ENCODE measurements around the gene IRX3.
"Not testable (repeated sequence)": the region's sequence is repeated elsewhere in the genome, so short reads cannot be mapped to it uniquely, and the experiment has no call there.

The IRX3 gene

GRCh38 chr16:54265575-54266107 is 20.9 kb downstream of the IRX3 start:
- Histone ChIP-seq H3K79me1 (replicated peaks; ENCODE audit: low read length, poor library complexity, severe bottlenecking) (no peaks in the 10 kb centered on the region), H3K4me2 (ENCODE audit: low read length, poor library complexity, severe bottlenecking) (no peak overlapping the region), H3K9me3 (ENCODE audit: control insufficient read depth, low read length) (peaks cover under 1% of the 10 kb centered on the region), H4K8ac (ENCODE audit: low read length) (no peak overlapping the region), H2AFZ (ENCODE audit: low read depth, low read length) (no peak overlapping the region), H3K36me3 (ENCODE audit: control insufficient read depth in 1 of 2, insufficient read depth in 2 of 2, low read depth in 1 of 2, low read length in 2 of 2) (no peaks in the 10 kb centered on the region), H3K18ac (ENCODE audit: low read depth in 1 of 2, low read length in 2 of 2) (no peak overlapping the region), H3K4me3 (ENCODE audit: insufficient read depth in 1 of 2, low read depth in 1 of 2, low read length in 2 of 2) (no peak overlapping the region), H2BK5ac (ENCODE audit: low read depth, low read length, poor library complexity, severe bottlenecking) (no peak overlapping the region), H2AK5ac (ENCODE audit: low read length, severe bottlenecking) (no peak overlapping the region), H3K9ac (ENCODE audit: low read length) (no peak overlapping the region), H3K23ac (ENCODE audit: low read length in 2 of 2) (no peak overlapping the region), H2BK12ac (ENCODE audit: low read length in 2 of 2) (no peak overlapping the region), H3K27ac (ENCODE audit: low read length, poor library complexity, severe bottlenecking) (no peak overlapping the region), H3K4ac (ENCODE audit: low read depth in 1 of 2, low read length in 2 of 2) (no peak overlapping the region), H2BK15ac (ENCODE audit: low read depth, poor library complexity, severe bottlenecking) (no peak overlapping the region), H3K14ac (ENCODE audit: low read length in 2 of 2) (no peak overlapping the region), H3K27me3 (ENCODE audit: control insufficient read depth in 1 of 2, insufficient read depth in 1 of 2, low read length in 2 of 2) (no peaks in the 10 kb centered on the region), H2BK120ac (ENCODE audit: low read depth, low read length) (no peak overlapping the region), H3K4me1 (ENCODE audit: control insufficient read depth, insufficient read depth, low read depth, low read length) (no peaks in the 10 kb centered on the region), H4K91ac (ENCODE audit: low read length) (no peak overlapping the region)
- DNase-seq: no peak
- WGBS: 92% methylated on average over 7 of the region's 7 CpGs

- peaks cover 17 to 40% of the 10 kb centered on the region in 2 experiments for H3K27me3 ChIP-seq (ENCODE audit: control insufficient read depth in 1 of 2, insufficient read depth in 1 of 2, low read length in 2 of 2)
- H3K18ac ChIP-seq (ENCODE audit: low read depth in 1 of 2, low read length in 2 of 2): no peak overlapping the region
- no peak overlapping the region for H3K4me2 ChIP-seq (ENCODE audit: low read length, poor library complexity, severe bottlenecking)
- H2BK120ac ChIP-seq (ENCODE audit: low read depth, low read length): no peak overlapping the region
- no peak overlapping the region for H4K8ac ChIP-seq (ENCODE audit: low read length)
- H3K36me3 ChIP-seq (ENCODE audit: control insufficient read depth in 1 of 2, insufficient read depth in 2 of 2, low read depth in 1 of 2, low read length in 2 of 2): no peaks in the 10 kb centered on the region
- 91% methylated on average over 6 of the region's 7 CpGs for WGBS
- H2AFZ ChIP-seq (ENCODE audit: low read depth, low read length): no peak overlapping the region
- no peak overlapping the region for H4K91ac ChIP-seq (ENCODE audit: low read length)
- H3K27ac ChIP-seq (ENCODE audit: low read length, poor library complexity, severe bottlenecking): no peak overlapping the region
- no peaks in the 10 kb centered on the region for H3K79me1 ChIP-seq (replicated peaks; ENCODE audit: low read length, poor library complexity, severe bottlenecking)
- H3K14ac ChIP-seq (ENCODE audit: low read length in 2 of 2): no peak overlapping the region
- H2BK12ac ChIP-seq (ENCODE audit: low read length in 2 of 2): no peak overlapping the region
- no peak overlapping the region for H2AK5ac ChIP-seq (ENCODE audit: low read length, severe bottlenecking)
- no peak overlapping the region for H3K4ac ChIP-seq (ENCODE audit: low read depth in 1 of 2, low read length in 2 of 2)
- no peaks in the 10 kb centered on the region for H3K4me1 ChIP-seq (ENCODE audit: control insufficient read depth, insufficient read depth, low read depth, low read length)
- no peak overlapping the region for H3K4me3 ChIP-seq (ENCODE audit: insufficient read depth in 1 of 2, low read depth in 1 of 2, low read length in 2 of 2)
- DNase-seq: no peak
- H2BK5ac ChIP-seq (ENCODE audit: low read depth, low read length, poor library complexity, severe bottlenecking): no peak overlapping the region
- H3K23ac ChIP-seq (ENCODE audit: low read length in 2 of 2): no peak overlapping the region
- H2BK15ac ChIP-seq (ENCODE audit: low read depth, poor library complexity, severe bottlenecking): no peak overlapping the region
- H3K9ac ChIP-seq (ENCODE audit: low read length): no peak overlapping the region
- no peaks in the 10 kb centered on the region for H3K9me3 ChIP-seq (ENCODE audit: control insufficient read depth, low read length)
Observed at GRCh38 chr16:54253118-54253517, 33.5 kb downstream of the IRX3 start.

GRCh38 chr16:54248863-54249710 is 37.5 kb downstream of the IRX3 start:
- Histone ChIP-seq H3K9me3 (ENCODE audit: control insufficient read depth, low read length) (peaks cover 3% of the 10 kb centered on the region), H3K4ac (ENCODE audit: low read depth in 1 of 2, low read length in 2 of 2) (no peak overlapping the region), H3K79me1 (replicated peaks; ENCODE audit: low read length, poor library complexity, severe bottlenecking) (no peaks in the 10 kb centered on the region), H3K27ac (ENCODE audit: low read length, poor library complexity, severe bottlenecking) (no peak overlapping the region), H3K27me3 (ENCODE audit: control insufficient read depth in 1 of 2, insufficient read depth in 1 of 2, low read length in 2 of 2) (peaks cover 27 to 55% of the 10 kb centered on the region in 2 experiments), H3K36me3 (ENCODE audit: control insufficient read depth in 1 of 2, insufficient read depth in 2 of 2, low read depth in 1 of 2, low read length in 2 of 2) (no peaks in the 10 kb centered on the region), H3K4me2 (ENCODE audit: low read length, poor library complexity, severe bottlenecking) (no peak overlapping the region), H2BK12ac (ENCODE audit: low read length in 2 of 2) (no peak overlapping the region), H2BK5ac (ENCODE audit: low read depth, low read length, poor library complexity, severe bottlenecking) (no peak overlapping the region), H3K18ac (ENCODE audit: low read depth in 1 of 2, low read length in 2 of 2) (no peak overlapping the region), H2BK15ac (ENCODE audit: low read depth, poor library complexity, severe bottlenecking) (no peak overlapping the region), H3K4me1 (ENCODE audit: control insufficient read depth, insufficient read depth, low read depth, low read length) (no peaks in the 10 kb centered on the region), H4K91ac (ENCODE audit: low read length) (no peak overlapping the region), H2AFZ (ENCODE audit: low read depth, low read length) (no peak overlapping the region), H4K8ac (ENCODE audit: low read length) (no peak overlapping the region), H2BK120ac (ENCODE audit: low read depth, low read length) (no peak overlapping the region), H2AK5ac (ENCODE audit: low read length, severe bottlenecking) (no peak overlapping the region), H3K14ac (ENCODE audit: low read length in 2 of 2) (no peak overlapping the region), H3K4me3 (ENCODE audit: insufficient read depth in 1 of 2, low read depth in 1 of 2, low read length in 2 of 2) (no peak overlapping the region), H3K23ac (ENCODE audit: low read length in 2 of 2) (peak overlapping the region in 1 of 2 experiments; percentile 63), H3K9ac (ENCODE audit: low read length) (no peak overlapping the region)
- 71% methylated on average over 7 of the region's 7 CpGs for WGBS
- DNase-seq: no peak

GRCh38 chr16:54247705-54248104 is 38.9 kb downstream of the IRX3 start:
- DNase-seq; H3K36me3 ChIP-seq (ENCODE audit: control insufficient read depth in 1 of 2, insufficient read depth in 2 of 2, low read depth in 1 of 2, low read length in 2 of 2); H3K14ac ChIP-seq (ENCODE audit: low read length in 2 of 2); H3K9me3 ChIP-seq (ENCODE audit: control insufficient read depth, low read length); H3K4ac ChIP-seq (ENCODE audit: low read depth in 1 of 2, low read length in 2 of 2); H4K91ac ChIP-seq (ENCODE audit: low read length); H4K8ac ChIP-seq (ENCODE audit: low read length); H2AK5ac ChIP-seq (ENCODE audit: low read length, severe bottlenecking); H2AFZ ChIP-seq (ENCODE audit: low read depth, low read length); H2BK12ac ChIP-seq (ENCODE audit: low read length in 2 of 2); H3K27ac ChIP-seq (ENCODE audit: low read length, poor library complexity, severe bottlenecking); H3K4me1 ChIP-seq (ENCODE audit: control insufficient read depth, insufficient read depth, low read depth, low read length); H3K4me2 ChIP-seq (ENCODE audit: low read length, poor library complexity, severe bottlenecking); H3K18ac ChIP-seq (ENCODE audit: low read depth in 1 of 2, low read length in 2 of 2); H3K9ac ChIP-seq (ENCODE audit: low read length); H2BK5ac ChIP-seq (ENCODE audit: low read depth, low read length, poor library complexity, severe bottlenecking); H3K4me3 ChIP-seq (ENCODE audit: insufficient read depth in 1 of 2, low read depth in 1 of 2, low read length in 2 of 2); H3K79me1 ChIP-seq (replicated peaks; ENCODE audit: low read length, poor library complexity, severe bottlenecking); H2BK15ac ChIP-seq (ENCODE audit: low read depth, poor library complexity, severe bottlenecking); H3K23ac ChIP-seq (ENCODE audit: low read length in 2 of 2); H2BK120ac ChIP-seq (ENCODE audit: low read depth, low read length): not testable (repeated sequence)
- peaks cover 34 to 56% of the 10 kb centered on the region in 2 experiments for H3K27me3 ChIP-seq (ENCODE audit: control insufficient read depth in 1 of 2, insufficient read depth in 1 of 2, low read length in 2 of 2)
- no CpG with 5 or more reads among the region's 2 CpGs for WGBS
